ENCODE data around the gene MFAP2.

GRCh38 chr1:16999863-17000262 is 19.4 kb upstream of the MFAP2 start:
- TF ChIP-seq, protein P1, sequence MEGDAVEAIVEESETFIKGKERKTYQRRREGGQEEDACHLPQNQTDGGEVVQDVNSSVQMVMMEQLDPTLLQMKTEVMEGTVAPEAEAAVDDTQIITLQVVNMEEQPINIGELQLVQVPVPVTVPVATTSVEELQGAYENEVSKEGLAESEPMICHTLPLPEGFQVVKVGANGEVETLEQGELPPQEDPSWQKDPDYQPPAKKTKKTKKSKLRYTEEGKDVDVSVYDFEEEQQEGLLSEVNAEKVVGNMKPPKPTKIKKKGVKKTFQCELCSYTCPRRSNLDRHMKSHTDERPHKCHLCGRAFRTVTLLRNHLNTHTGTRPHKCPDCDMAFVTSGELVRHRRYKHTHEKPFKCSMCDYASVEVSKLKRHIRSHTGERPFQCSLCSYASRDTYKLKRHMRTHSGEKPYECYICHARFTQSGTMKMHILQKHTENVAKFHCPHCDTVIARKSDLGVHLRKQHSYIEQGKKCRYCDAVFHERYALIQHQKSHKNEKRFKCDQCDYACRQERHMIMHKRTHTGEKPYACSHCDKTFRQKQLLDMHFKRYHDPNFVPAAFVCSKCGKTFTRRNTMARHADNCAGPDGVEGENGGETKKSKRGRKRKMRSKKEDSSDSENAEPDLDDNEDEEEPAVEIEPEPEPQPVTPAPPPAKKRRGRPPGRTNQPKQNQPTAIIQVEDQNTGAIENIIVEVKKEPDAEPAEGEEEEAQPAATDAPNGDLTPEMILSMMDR (IDR thresholded peaks at IDR 0.05; ENCODE audit: insufficient read depth, low read length, poor library complexity, severe bottlenecking): no peak
- no peak for TF ChIP-seq EZH2phosphoT487 (conservative IDR thresholded peaks at IDR 0.05; ENCODE audit: low read length)

All from SU-DHL-6 (cell line).